ENCODE measurements around the gene STX7.
"Not testable (repeated sequence)": the region's sequence is repeated elsewhere in the genome, so short reads cannot be mapped to it uniquely, and the experiment has no call there.

Gene STX7, protein sequence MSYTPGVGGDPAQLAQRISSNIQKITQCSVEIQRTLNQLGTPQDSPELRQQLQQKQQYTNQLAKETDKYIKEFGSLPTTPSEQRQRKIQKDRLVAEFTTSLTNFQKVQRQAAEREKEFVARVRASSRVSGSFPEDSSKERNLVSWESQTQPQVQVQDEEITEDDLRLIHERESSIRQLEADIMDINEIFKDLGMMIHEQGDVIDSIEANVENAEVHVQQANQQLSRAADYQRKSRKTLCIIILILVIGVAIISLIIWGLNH

DNA sequence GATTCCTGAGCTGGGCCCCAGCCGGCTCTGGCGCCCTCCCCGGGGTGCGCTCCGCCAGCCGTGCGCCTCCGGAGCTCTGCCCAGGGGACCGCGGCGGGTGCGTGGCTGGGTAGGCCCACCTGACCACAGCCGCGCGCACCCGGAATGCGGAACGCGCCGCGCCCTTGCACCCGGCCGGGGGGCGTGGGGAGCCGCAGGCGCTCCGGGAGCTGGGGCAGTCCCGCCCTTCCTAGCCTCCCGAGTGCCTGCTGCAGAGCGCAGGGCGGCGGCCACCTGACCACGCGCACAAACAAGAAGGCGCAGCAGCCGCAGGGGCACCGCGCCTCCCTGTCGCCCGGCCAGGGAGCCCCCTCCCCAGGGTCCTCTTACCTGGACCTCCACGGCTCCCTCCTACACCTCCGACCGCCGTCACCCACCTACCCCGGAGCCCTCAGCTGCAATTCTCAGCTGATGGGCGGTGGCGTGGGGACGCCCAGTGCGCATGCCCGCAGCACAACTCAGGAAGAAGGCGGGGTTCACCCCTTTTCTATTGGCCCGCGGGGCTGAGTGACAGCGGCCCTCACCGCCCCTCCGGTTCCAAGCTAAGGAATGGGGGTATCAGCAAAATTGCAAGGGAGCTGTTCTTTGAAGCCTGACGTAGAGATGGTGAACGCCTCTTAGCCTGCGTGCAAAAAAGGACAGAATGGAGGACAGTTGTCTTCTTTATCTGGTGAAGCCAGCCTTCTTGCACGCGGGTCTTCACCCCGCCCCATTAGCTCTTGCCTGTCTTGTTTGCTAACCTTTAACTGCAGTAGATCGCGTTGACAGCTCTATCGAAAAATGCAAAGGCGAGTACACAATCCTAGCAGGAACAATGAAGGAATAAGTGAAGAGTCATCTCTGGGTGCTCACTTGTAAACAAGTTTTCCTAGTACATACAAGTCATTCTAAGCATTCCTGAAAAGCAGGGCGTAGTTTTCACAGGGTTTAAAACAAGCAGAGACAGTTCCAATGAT, at the start of gene STX7:
TSS of gene STX7 (minus strand) at position 479 of the 995 bp plus-strand sequence. CDS start 9,586 bp downstream, outside the sequence.
- FAIRE-seq (peak; percentile 67), DNase-seq (ENCODE audit: insufficient read length, low spot score) (peak; percentile 64)
- TF ChIP-seq POLR2A (IDR thresholded peaks at IDR 0.05; ENCODE audit: low read depth, low read length): peak; percentile 77

DNA sequence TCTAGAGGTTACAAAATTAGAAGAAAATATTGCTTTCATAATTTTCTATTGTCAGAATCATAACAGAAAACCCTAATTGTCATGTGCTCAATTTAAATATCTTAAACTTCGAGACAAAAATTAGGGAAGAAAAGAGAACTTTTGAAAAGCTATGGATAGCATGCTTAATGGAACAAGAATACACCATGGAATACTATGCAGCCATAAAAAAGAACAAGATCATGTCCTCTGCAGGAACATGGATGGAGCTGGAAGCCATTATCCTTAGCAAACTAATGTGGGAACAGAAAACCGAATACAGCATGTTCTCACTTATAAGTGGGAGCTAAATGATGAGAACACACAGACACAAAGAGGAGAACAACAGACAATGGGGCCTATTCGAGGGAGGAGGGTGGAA, 47.2 kb upstream of the STX7 start:
- not testable (repeated sequence) for DNase-seq (ENCODE audit: insufficient read length, low spot score); FAIRE-seq

DNA sequence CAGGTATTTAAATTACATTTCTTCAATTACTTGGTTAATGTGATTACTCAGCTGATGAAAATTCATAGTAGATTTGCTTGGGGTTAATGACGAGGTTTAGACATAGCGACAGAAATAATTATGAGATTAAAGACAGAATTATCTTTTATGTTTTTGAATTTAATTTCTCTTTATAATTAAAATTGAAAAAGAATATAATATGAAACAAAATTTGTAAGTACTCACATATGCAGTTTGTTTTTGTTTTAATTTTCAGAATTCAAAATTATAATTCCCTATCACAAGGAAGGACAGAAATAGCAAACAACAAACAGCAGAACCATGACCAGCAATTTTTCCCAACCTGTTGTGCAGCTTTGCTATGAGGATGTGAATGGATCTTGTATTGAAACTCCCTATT, 39.5 kb upstream of the STX7 start, which contains the start of gene TAAR8:
TSS of gene TAAR8 (plus strand) at position 301 of the 400 bp plus-strand sequence. CDS start at position 322, 21 bp downstream.
- no peak for TF ChIP-seq POLR2A (IDR thresholded peaks at IDR 0.05; ENCODE audit: low read depth, low read length)
- DNase-seq (ENCODE audit: insufficient read length, low spot score) (no peak), FAIRE-seq (no peak)

DNA sequence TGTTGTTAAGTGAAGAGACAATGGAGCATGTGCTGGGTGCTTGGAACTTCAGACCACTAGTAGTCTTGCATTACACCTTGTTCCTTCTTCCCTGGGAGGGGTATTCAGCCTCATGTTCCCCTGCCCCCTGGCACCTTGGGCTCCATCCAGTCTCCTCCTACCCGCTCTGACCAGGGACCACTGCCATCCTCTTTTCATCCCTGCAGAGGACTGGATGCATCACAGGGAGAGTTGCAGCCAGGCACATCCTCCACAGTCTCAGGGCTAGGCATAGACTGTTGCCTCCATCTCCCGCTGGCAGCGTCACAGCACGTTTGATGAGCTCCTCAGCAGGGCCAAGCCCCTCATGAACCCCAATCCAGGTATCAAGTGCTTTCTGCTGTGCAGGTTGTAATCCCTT, 38.3 kb upstream of the STX7 start:
- TF ChIP-seq POLR2A (IDR thresholded peaks at IDR 0.05; ENCODE audit: low read depth, low read length): no peak
- FAIRE-seq (no peak), DNase-seq (ENCODE audit: insufficient read length, low spot score) (no peak)

DNA sequence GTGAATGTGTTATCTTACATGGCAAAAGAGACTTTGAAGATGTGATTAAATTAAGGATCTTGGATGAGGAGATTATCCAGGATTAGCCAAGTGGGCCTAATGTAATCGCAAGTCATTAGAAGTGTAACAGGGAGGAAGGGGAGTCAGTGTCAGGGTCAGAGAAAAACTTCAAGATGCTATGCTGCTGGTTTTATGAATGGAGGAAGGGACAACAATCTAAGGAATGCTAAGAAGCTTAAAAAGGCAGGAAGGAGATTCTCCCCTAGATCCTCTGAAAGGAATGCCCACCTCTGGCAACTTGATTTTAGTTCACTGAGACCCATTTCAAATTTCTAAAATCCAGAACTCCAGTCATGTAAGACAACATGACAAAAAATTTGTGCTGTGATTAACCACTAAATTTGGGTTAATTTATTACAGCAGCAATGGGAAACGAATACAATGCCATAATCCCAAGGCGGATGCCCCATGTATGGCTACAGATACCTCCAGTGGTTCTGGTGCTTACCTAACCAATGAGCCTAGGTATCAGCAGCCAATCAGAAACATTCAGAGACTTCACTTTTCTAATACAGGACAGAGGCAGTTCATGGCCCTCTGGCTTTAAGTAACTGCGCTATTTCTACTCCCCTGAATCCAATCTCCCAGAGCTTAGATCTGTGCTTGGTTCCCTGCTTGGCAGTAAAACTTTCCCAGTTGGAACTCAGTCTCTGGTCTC, 36.0 kb upstream of the STX7 start:
- no peak for TF ChIP-seq POLR2A (IDR thresholded peaks at IDR 0.05; ENCODE audit: low read depth, low read length)
- FAIRE-seq (no peak), DNase-seq (ENCODE audit: insufficient read length, low spot score) (no peak)

DNA sequence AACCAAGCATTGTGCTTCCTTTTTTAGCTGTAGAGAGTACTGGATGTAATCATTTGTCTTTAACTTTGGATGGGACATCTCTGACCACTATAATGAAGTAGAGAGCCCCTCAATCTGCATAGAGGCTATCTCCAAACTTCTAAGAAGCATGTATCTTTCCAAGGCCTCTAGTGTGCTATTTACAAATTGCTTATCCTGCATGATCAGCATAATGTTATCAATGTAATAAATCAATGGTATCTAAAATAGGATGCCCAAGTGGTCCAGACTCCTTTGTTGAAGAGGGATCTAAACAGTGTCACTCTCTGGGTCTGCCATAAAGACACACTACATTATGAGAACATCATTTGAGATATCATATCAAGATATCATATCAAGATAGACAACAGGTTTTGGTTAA, 31.9 kb upstream of the STX7 start:
- no peak for TF ChIP-seq POLR2A (IDR thresholded peaks at IDR 0.05; ENCODE audit: low read depth, low read length)
- DNase-seq (ENCODE audit: insufficient read length, low spot score): no peak
- no peak for FAIRE-seq

DNA sequence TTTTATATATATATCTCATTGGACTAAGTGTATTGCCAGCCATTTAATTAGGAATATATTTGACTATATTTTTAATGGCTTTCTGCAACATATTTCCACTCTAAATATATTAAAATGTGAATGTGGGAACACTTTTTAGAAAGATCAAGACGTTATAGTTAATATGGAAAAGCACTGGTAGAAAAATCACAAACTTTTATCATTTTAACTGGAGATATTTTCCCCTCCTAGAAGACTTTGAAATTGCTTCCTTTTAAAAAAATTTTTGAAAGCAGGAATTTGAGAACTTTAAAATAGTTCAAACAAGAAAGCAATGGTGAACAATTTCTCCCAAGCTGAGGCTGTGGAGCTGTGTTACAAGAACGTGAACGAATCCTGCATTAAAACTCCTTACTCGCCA, 25.1 kb upstream of the STX7 start, which contains the start of gene TAAR9:
TSS of gene TAAR9 (plus strand) at position 301 of the 400 bp plus-strand sequence. CDS start at position 314, 13 bp downstream.
- DNase-seq (ENCODE audit: insufficient read length, low spot score): no peak
- no peak for FAIRE-seq

DNA sequence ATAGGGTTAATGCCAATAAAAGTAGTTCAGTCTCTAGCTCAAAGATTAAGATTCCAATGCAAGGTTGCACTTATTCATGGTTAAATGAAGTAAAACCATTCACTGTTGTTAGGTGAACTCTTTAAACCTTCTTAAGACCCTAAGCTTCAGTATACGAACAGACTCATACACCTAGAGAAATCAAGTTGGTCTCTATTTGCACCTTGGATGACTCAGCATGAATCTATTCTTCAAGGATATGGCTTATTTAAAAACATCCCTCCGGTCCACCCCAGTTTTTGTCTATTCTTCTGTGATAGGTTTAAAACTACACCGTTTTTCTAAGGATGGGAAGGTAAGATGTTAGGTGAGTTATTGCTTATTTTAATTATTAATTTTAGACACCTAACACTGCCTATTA, 24.2 kb upstream of the STX7 start:
- DNase-seq (ENCODE audit: insufficient read length, low spot score) (no peak), FAIRE-seq (no peak)
- TF ChIP-seq POLR2A (IDR thresholded peaks at IDR 0.05; ENCODE audit: low read depth, low read length): no peak

More for the DNA sequence above, 25.1 kb upstream of the STX7 start, which contains the start of gene TAAR9:
- no peak for TF ChIP-seq POLR2A (IDR thresholded peaks at IDR 0.05; ENCODE audit: low read depth, low read length)

DNA sequence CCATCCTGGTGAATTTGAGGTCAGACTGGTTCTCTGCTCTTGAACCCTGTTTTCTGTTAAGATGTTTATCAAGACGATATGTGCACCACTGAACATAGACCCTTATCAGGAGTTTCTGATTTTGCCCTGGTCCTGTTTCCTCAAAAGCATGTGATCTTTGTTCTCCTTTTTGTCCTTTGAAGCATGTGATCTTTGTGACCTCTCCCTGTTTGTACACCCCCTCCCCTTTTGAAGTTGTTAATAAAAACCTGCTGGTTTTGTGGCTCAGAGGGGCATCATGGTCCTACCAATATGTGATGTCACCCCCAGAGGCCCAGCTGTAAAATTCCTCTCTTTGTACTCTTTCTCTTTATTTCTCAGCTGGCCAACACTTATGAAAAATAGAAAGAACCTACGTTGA, 21.6 kb upstream of the STX7 start:
- not testable (repeated sequence) for FAIRE-seq

DNA sequence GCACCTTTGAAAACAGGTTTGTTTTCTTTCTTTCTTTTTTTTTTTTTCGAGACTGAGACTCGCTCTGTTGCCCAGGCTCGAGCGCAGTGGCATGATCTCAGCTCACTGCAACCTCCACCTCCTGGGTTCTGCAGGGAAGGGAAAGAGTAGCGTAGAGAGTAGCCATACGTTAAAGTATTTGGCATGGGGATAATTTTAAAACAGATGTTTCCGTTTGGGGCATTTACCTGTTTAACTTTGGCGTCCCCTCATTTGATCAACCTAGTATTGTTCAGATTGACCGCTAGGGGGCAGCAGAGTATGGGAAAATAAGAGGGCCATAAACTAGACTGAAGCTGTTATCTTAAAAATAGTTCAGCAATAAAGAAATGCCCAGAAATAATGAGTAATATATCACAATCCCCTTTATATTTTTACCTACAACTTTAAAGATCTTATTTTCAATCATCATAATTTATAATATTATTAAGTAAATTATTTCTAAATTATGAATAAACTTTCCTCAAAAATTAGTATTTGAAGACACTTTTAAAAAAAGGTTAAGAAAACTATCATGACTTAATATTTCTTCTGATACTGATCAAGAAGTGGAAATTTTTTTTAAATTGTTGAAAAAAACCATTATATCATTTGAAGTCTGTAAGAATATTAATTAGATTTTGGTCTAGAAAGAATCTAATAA, 17.5 kb upstream of the STX7 start:
- FAIRE-seq (peak; percentile 11), DNase-seq (ENCODE audit: insufficient read length, low spot score) (no peak)
- TF ChIP-seq POLR2A (IDR thresholded peaks at IDR 0.05; ENCODE audit: low read depth, low read length): no peak

More for the DNA sequence above, 21.6 kb upstream of the STX7 start:
- not testable (repeated sequence) for DNase-seq (ENCODE audit: insufficient read length, low spot score)

DNA sequence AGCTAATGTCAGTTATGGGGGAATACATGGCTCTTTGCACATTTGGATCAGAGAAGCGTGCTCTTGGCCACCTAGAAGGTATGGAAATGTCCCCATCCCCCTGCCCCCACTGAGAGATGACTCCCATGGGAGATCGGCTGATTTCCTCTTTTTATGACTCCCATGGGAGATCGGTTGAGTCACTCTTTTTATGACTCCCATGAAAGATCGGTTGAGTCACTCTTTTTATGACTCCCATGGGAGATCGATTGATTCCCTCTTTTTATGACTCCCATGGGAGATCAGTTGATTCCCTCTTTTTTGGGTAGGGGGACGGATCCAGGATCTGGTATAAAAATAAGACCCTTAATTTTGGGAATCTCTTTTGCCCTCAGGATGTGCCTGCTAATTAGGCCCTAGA, 14.9 kb upstream of the STX7 start:
- peak; percentile 64 for FAIRE-seq
- TF ChIP-seq POLR2A (IDR thresholded peaks at IDR 0.05; ENCODE audit: low read depth, low read length): no peak
- no peak for DNase-seq (ENCODE audit: insufficient read length, low spot score)

DNA sequence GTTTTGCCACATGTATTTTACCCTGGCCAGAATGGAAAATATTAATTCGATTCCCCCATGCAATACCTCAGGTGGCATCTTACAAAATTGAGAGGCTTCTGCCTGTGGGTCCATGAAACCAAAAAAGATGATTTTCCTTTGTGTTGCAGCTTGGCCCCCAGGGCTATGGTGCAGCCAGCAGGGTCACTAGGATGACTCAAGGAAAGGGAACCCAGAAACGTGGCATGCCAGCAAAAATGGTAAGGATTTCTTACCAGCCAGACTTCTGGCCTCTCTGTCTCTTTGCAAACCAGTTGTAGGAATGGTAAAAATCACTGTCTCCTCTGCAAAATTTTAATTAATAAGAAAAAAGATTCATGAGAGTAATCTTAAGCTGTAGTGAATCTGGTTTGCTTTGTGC, 13.5 kb upstream of the STX7 start:
- no peak for FAIRE-seq
- no peak for DNase-seq (ENCODE audit: insufficient read length, low spot score)
- TF ChIP-seq POLR2A (IDR thresholded peaks at IDR 0.05; ENCODE audit: low read depth, low read length): no peak

DNA sequence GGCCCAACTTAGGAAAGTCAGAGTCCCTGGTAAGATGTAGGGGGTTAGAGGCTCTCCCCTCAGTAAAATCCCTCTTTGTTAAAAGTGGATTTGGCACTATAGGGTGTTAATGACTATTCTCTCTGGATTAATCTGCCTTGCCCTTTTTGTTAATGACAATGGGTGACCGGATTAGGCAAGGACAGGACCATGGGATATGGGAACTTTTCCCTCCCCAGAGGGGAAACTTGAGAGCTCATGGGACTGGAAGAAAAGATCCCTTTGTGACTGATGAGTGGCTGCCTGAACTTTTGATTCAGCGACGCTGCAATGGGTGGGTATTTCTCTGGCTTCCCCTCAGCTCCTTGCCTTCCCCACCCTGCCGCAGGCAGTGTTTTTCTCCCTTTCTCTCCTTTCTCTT, 12.9 kb upstream of the STX7 start:
- DNase-seq (ENCODE audit: insufficient read length, low spot score) (no peak), FAIRE-seq (no peak)
- TF ChIP-seq POLR2A (IDR thresholded peaks at IDR 0.05; ENCODE audit: low read depth, low read length): no peak

Measured in H54 (cell line).